Measurements from ENCODE around the gene SH3RF3.

Gene SH3RF3

GRCh38 chr2:109226622-109227021 lies 97.6 kb downstream of the SH3RF3 start:
- ATAC-seq (ENCODE audit: low read depth) = no peak
- H3K9me3 ChIP-seq (ENCODE audit: severe bottlenecking) = no peaks in the 10 kb centered on the region

GRCh38 chr2:109229094-109229675 lies 100.2 kb downstream of the SH3RF3 start:
- Histone ChIP-seq H3K9me3 (ENCODE audit: severe bottlenecking) (no peaks in the 10 kb centered on the region), H3K36me3 (ENCODE audit: low read depth) (no peaks in the 10 kb centered on the region), H3K4me3 (ENCODE audit: severe bottlenecking) (no peak overlapping the region), H3K4me1 (ENCODE audit: insufficient read depth, poor library complexity, severe bottlenecking) (peaks cover 14% of the 10 kb centered on the region), H3K27me3 (ENCODE audit: insufficient read depth, poor library complexity, severe bottlenecking) (no peaks in the 10 kb centered on the region), H3K27ac (ENCODE audit: poor library complexity, severe bottlenecking) (no peak overlapping the region)
- DNase-seq (ENCODE audit: low spot score) (no peak), ATAC-seq (ENCODE audit: low read depth) (peak; percentile 72)
- no peak for TF ChIP-seq CTCF (IDR thresholded peaks at IDR 0.05; ENCODE audit: poor library complexity, severe bottlenecking)

More at GRCh38 chr2:109226622-109227021, 97.6 kb downstream of the SH3RF3 start:
- TF ChIP-seq CTCF (IDR thresholded peaks at IDR 0.05; ENCODE audit: poor library complexity, severe bottlenecking) = no peak
- no peaks in the 10 kb centered on the region for H3K27me3 ChIP-seq (ENCODE audit: insufficient read depth, poor library complexity, severe bottlenecking)
- no peak overlapping the region for H3K27ac ChIP-seq (ENCODE audit: poor library complexity, severe bottlenecking)
- no peak for DNase-seq (ENCODE audit: low spot score)
- H3K4me3 ChIP-seq (ENCODE audit: severe bottlenecking) = no peak overlapping the region
- H3K36me3 ChIP-seq (ENCODE audit: low read depth) = no peaks in the 10 kb centered on the region
- H3K4me1 ChIP-seq (ENCODE audit: insufficient read depth, poor library complexity, severe bottlenecking) = peaks cover 14% of the 10 kb centered on the region

GRCh38 chr2:109230941-109231420 lies 102.0 kb downstream of the SH3RF3 start:
- H3K4me3 ChIP-seq (ENCODE audit: severe bottlenecking) = no peak overlapping the region
- ATAC-seq (ENCODE audit: low read depth) = no peak
- H3K27ac ChIP-seq (ENCODE audit: poor library complexity, severe bottlenecking) = no peak overlapping the region
- peaks cover 14% of the 10 kb centered on the region for H3K4me1 ChIP-seq (ENCODE audit: insufficient read depth, poor library complexity, severe bottlenecking)
- H3K36me3 ChIP-seq (ENCODE audit: low read depth) = no peaks in the 10 kb centered on the region
- H3K27me3 ChIP-seq (ENCODE audit: insufficient read depth, poor library complexity, severe bottlenecking) = no peaks in the 10 kb centered on the region
- no peak for TF ChIP-seq CTCF (IDR thresholded peaks at IDR 0.05; ENCODE audit: poor library complexity, severe bottlenecking)
- no peaks in the 10 kb centered on the region for H3K9me3 ChIP-seq (ENCODE audit: severe bottlenecking)
- DNase-seq (ENCODE audit: low spot score) = no peak

- TF ChIP-seq CTCF (IDR thresholded peaks at IDR 0.05; ENCODE audit: poor library complexity, severe bottlenecking) = no peak
- H3K4me1 ChIP-seq (ENCODE audit: insufficient read depth, poor library complexity, severe bottlenecking) = peaks cover 14% of the 10 kb centered on the region
- H3K9me3 ChIP-seq (ENCODE audit: severe bottlenecking) = no peaks in the 10 kb centered on the region
- DNase-seq (ENCODE audit: low spot score) (no peak), ATAC-seq (ENCODE audit: low read depth) (no peak)
- no peaks in the 10 kb centered on the region for H3K27me3 ChIP-seq (ENCODE audit: insufficient read depth, poor library complexity, severe bottlenecking)
- no peaks in the 10 kb centered on the region for H3K36me3 ChIP-seq (ENCODE audit: low read depth)
- H3K27ac ChIP-seq (ENCODE audit: poor library complexity, severe bottlenecking) = no peak overlapping the region
- H3K4me3 ChIP-seq (ENCODE audit: severe bottlenecking) = no peak overlapping the region
Measured at GRCh38 chr2:109231428-109231827, 102.4 kb downstream of the SH3RF3 start.

GRCh38 chr2:109231996-109232705 lies 103.1 kb downstream of the SH3RF3 start:
- TF ChIP-seq CTCF (IDR thresholded peaks at IDR 0.05; ENCODE audit: poor library complexity, severe bottlenecking) = no peak
- H3K36me3 ChIP-seq (ENCODE audit: low read depth) = no peaks in the 10 kb centered on the region
- H3K4me3 ChIP-seq (ENCODE audit: severe bottlenecking) = no peak overlapping the region
- H3K9me3 ChIP-seq (ENCODE audit: severe bottlenecking) = no peaks in the 10 kb centered on the region
- DNase-seq (ENCODE audit: low spot score) (no peak), ATAC-seq (ENCODE audit: low read depth) (no peak)
- H3K4me1 ChIP-seq (ENCODE audit: insufficient read depth, poor library complexity, severe bottlenecking) = peaks cover 14% of the 10 kb centered on the region
- no peak overlapping the region for H3K27ac ChIP-seq (ENCODE audit: poor library complexity, severe bottlenecking)
- H3K27me3 ChIP-seq (ENCODE audit: insufficient read depth, poor library complexity, severe bottlenecking) = no peaks in the 10 kb centered on the region

All from RWPE2 (cell line).